ENCODE measurements around the gene ABCC1. TPM values are rescaled to one million over a fixed set of nuclear protein-coding genes. Genes with fewer than 3 reads are reported as not detected.

Gene ABCC1
- total RNA-seq, result 10 to 100 TPM; 15.2 to 27.5 TPM

- peaks cover 0 to 31% of the 10 kb centered on the region in 2 donors for H3K4me1 ChIP-seq
- no peaks in the 10 kb centered on the region for H3K27me3 ChIP-seq
- no peaks in the 10 kb centered on the region for H3K36me3 ChIP-seq
- H3K4me3 ChIP-seq, result peak within 1 kb of the TSS; percentile 86 to 91
- TF ChIP-seq CTCF (IDR thresholded peaks at IDR 0.05), result peak in 1 of 2 donors; percentile 20
- no peaks in the 10 kb centered on the region for H3K9me3 ChIP-seq
- no peak for DNase-seq (ENCODE audit: low spot score)
- peak within 1 kb of the TSS; percentile 79 to 87 for H3K27ac ChIP-seq
Observed at GRCh38 chr16:15949210-15950160, at the start of gene ABCC1. Gene ABCC1 (plus strand): TSS chr16:15949616. CDS start chr16:15949752, 136 bp downstream.

- no peaks in the 10 kb centered on the region for H3K36me3 ChIP-seq
- no peak for TF ChIP-seq CTCF (IDR thresholded peaks at IDR 0.05)
- no peaks in the 10 kb centered on the region for H3K4me1 ChIP-seq
- H3K9me3 ChIP-seq, result no peaks in the 10 kb centered on the region
- no peaks in the 10 kb centered on the region for H3K27me3 ChIP-seq
- H3K4me3 ChIP-seq, result no peak overlapping the region
- no peak for DNase-seq (ENCODE audit: low spot score)
- no peak overlapping the region for H3K27ac ChIP-seq
Observed at GRCh38 chr16:15900357-15900756, 49.1 kb upstream of the ABCC1 start.

GRCh38 chr16:15900901-15901500, 48.4 kb upstream of the ABCC1 start:
- no peaks in the 10 kb centered on the region for H3K27me3 ChIP-seq
- no peak for TF ChIP-seq CTCF (IDR thresholded peaks at IDR 0.05)
- H3K4me3 ChIP-seq, result no peak overlapping the region
- no peak overlapping the region for H3K27ac ChIP-seq
- no peaks in the 10 kb centered on the region for H3K36me3 ChIP-seq
- no peaks in the 10 kb centered on the region for H3K4me1 ChIP-seq
- no peak for DNase-seq (ENCODE audit: low spot score)
- H3K9me3 ChIP-seq, result no peaks in the 10 kb centered on the region

GRCh38 chr16:15903960-15904359, 45.5 kb upstream of the ABCC1 start:
- Histone ChIP-seq H3K9me3 (no peaks in the 10 kb centered on the region), H3K27me3 (no peaks in the 10 kb centered on the region), H3K36me3 (no peaks in the 10 kb centered on the region), H3K27ac (no peak overlapping the region), H3K4me3 (no peak overlapping the region), H3K4me1 (no peaks in the 10 kb centered on the region)
- no peak for TF ChIP-seq CTCF (IDR thresholded peaks at IDR 0.05)
- DNase-seq (ENCODE audit: low spot score), result no peak

GRCh38 chr16:15906439-15906838, 43.0 kb upstream of the ABCC1 start:
- Histone ChIP-seq H3K9me3 (no peaks in the 10 kb centered on the region), H3K27me3 (no peaks in the 10 kb centered on the region), H3K4me3 (no peak overlapping the region), H3K4me1 (no peaks in the 10 kb centered on the region), H3K36me3 (no peaks in the 10 kb centered on the region), H3K27ac (no peak overlapping the region)
- DNase-seq (ENCODE audit: low spot score), result no peak
- TF ChIP-seq CTCF (IDR thresholded peaks at IDR 0.05), result no peak
